Body of pancreas (tissue), 4 donors: Measurements from ENCODE around the gene MB21D2. TPM values are rescaled to one million over a fixed set of nuclear protein-coding genes. Genes with fewer than 3 reads are reported as not detected.

ENCODE experiments used
- ATAC-seq: fragments of 150-250 bp; one replicate; pipeline ENCODE4 v1.9.1; 2016
- DNase-seq, 4 donors: peaks; one replicate each; pipeline ENCODE4 v3.0.0-alpha.2; 2019
- H3K27ac ChIP-seq, 4 donors: fragments of 200-600 bp; sonication (generic); 1 replicate in 3 of 4; 2 replicates in 1 of 4; pipeline versions ENCODE4 v1.5.1 to v1.6.1; 2016 to 2019; ENCODE audit warnings: mild to moderate bottlenecking in 1 of 4, mixed read lengths in 1 of 4, moderate library complexity in 1 of 4
- H3K27me3 ChIP-seq, 2 donors: fragments of 200-600 bp; sonication (generic); one replicate each; pipeline ENCODE4 v1.6.0; 2016; ENCODE audit warnings: mild to moderate bottlenecking in 1 of 2
- H3K36me3 ChIP-seq, 2 donors: fragments of 200-600 bp; sonication (generic); replicated peaks in 1 of 2; 2 replicates each; pipeline ENCODE4 v1.5.1; 2016; ENCODE audit warnings: low read depth in 2 of 2; ENCODE audit not compliant: insufficient read depth in 1 of 2
- H3K4me1 ChIP-seq: fragments of 200-600 bp; sonication (generic); one replicate; pipeline ENCODE4 v1.6.0; 2016
- H3K4me3 ChIP-seq, 2 donors: fragments of 200-600 bp; sonication (generic); 1 replicate in 1 of 2; 2 replicates in 1 of 2; pipeline ENCODE4 v1.5.1; 2016 to 2019
- H3K9me3 ChIP-seq, 3 donors: fragments of 200-600 bp; sonication (generic); 1 replicate in 2 of 3; 2 replicates in 1 of 3; pipeline ENCODE4 v1.5.1; 2016
- POLR2A ChIP-seq, 3 donors: fragments of 450-650 bp; IDR thresholded peaks; one replicate each; pipeline ENCODE4 v1.6.1; 2016; ENCODE audit warnings: antibody characterized with exemption in 3 of 3, mild to moderate bottlenecking in 2 of 3
- WGBS, 2 donors: methylation state at CpG; one replicate each; pipeline ENCODE4 v1.1.5; 2017; 5-methylcytosine and 5-hydroxymethylcytosine counted together
- intact Hi-C: fragments of 100-400 bp; cut with DNase I; formaldehyde crosslinking; loops from one replicate; pipeline ENCODE4 v1.15.1; 2023
- total RNA-seq, 2 donors: library from RNA; depleted of rRNA; stranded (reverse); fragments of >200 nt; gene quantifications; one replicate each; pipeline ENCODE4 v1.1.0, GENCODE V29; 2016
- TF ChIP-seq, protein P1 (sequence below), 7 experiments: fragments of 450-650 bp in 4 of 7; fragments of 200-600 bp in 3 of 7; sonication (generic) in 3 of 7; IDR thresholded peaks; one replicate each; pipeline ENCODE4 v1.5.1; 2016 to 2019; ENCODE audit warnings: antibody characterized with exemption in 7 of 7

The MB21D2 gene
- total RNA-seq, 2 donors from 2014 or later: 0.66 to 1.8 TPM

DNA sequence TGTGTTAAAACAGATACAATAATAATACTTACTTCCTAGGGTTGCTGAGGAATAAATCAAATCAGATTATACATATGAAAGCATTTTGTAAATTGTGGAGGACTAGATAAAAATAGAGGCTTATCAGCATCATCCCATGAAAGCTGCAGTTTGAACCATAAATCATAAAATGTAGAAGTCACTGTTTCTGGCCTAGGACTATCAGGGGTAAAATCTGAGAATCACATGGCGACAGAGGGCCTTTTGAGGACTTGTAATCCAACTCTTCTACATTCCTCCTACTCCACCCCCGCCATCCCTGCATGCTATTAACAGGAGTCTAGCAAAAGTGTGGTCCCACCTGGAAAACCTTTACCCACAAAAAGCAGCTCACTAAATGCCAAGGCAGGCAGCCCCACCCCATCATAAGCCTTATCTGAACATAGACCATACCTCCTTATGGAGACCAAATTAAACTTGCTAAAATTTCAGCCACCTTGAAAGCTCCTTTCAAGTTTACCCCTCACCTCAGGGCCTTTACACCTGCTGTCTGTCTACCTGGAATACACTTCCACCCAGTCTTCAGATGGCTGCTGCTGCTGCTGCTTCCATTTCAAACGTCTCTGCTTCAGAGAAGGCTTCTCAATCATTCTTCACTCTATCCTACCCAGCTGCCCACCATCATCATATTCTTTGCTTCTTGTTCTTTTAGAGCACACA lies 11.5 kb downstream of the MB21D2 start:
- H3K4me3 ChIP-seq: no peak overlapping the region
- H3K9me3 ChIP-seq: no peaks in the 10 kb centered on the region
- DNase-seq (no peak), ATAC-seq (no peak)
- 78 to 83% methylated on average over 3 of the region's 3 CpGs for WGBS, 2 donors
- no peaks in the 10 kb centered on the region for H3K27me3 ChIP-seq
- no peak for TF ChIP-seq POLR2A (IDR thresholded peaks at IDR 0.05)
- TF ChIP-seq, protein P1, sequence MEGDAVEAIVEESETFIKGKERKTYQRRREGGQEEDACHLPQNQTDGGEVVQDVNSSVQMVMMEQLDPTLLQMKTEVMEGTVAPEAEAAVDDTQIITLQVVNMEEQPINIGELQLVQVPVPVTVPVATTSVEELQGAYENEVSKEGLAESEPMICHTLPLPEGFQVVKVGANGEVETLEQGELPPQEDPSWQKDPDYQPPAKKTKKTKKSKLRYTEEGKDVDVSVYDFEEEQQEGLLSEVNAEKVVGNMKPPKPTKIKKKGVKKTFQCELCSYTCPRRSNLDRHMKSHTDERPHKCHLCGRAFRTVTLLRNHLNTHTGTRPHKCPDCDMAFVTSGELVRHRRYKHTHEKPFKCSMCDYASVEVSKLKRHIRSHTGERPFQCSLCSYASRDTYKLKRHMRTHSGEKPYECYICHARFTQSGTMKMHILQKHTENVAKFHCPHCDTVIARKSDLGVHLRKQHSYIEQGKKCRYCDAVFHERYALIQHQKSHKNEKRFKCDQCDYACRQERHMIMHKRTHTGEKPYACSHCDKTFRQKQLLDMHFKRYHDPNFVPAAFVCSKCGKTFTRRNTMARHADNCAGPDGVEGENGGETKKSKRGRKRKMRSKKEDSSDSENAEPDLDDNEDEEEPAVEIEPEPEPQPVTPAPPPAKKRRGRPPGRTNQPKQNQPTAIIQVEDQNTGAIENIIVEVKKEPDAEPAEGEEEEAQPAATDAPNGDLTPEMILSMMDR (IDR thresholded peaks at IDR 0.05): no peak
- intact Hi-C loops: no loop called here
- H3K27ac ChIP-seq: no peak overlapping the region
- no peaks in the 10 kb centered on the region for H3K36me3 ChIP-seq
- H3K4me1 ChIP-seq: no peaks in the 10 kb centered on the region

DNA sequence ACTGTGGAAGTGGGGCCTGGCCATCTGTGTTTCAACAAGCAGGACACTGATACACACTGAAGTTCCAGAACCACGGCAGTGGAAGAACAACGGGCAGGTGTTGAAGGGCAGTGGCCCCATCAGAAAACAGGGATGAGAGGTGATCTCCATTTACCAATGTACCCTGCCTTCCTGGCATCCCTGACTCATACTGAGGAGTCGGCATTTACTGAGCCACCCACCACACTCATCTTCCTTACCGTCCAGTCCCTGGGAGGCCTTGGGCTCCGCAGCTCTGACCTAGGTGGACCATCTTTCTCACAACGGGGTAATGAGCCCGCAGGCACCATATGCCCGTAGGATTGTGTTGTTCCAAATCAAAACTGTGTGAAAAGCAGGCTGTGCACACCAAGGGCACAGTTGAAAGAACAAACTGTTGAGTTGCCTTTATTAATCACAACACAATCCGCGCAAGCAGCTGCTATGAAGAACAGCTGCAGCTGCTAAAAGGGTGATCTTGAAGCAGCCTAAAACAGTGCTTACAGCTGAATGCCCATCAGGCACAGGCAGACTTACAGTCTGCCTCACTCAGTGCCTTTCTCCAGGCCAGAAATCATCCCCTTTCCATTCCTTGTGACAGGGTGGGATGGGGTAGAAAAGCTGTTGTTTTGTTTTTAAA lies 12.9 kb downstream of the MB21D2 start:
- 90 to 92% methylated on average over 10 of the region's 10 CpGs for WGBS, 2 donors
- no peaks in the 10 kb centered on the region for H3K9me3 ChIP-seq
- no peaks in the 10 kb centered on the region for H3K4me1 ChIP-seq
- DNase-seq: no peak
- intact Hi-C loops: no loop called here
- H3K36me3 ChIP-seq: no peaks in the 10 kb centered on the region
- no peak for TF ChIP-seq POLR2A (IDR thresholded peaks at IDR 0.05)
- TF ChIP-seq, protein P1 (IDR thresholded peaks at IDR 0.05): no peak
- no peak overlapping the region for H3K4me3 ChIP-seq
- no peak overlapping the region for H3K27ac ChIP-seq
- ATAC-seq: no peak
- no peaks in the 10 kb centered on the region for H3K27me3 ChIP-seq

DNA sequence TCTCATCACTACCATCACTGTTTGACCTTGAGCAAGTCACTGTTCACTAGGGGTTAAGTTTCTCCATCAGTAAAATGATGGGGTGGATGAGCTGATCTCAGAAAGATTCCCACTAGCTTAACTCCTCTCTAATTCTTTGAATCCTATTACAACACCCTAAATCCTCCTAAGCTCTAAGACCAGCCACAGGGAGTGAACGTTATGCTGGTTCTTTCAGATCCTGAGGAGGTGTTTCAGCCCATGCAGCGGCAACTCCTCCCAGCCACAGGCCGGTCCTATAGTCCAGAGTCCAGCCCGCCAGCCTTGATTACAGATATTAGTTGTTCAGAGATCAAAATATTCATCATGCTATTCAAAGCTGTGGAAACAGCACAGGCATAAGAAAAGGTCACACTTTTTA lies 15.1 kb downstream of the MB21D2 start:
- DNase-seq (no peak), ATAC-seq (no peak)
- intact Hi-C loops: no loop called here
- Histone ChIP-seq H3K4me1 (no peaks in the 10 kb centered on the region), H3K4me3 (no peak overlapping the region), H3K27ac (no peak overlapping the region), H3K27me3 (no peaks in the 10 kb centered on the region), H3K36me3 (no peaks in the 10 kb centered on the region), H3K9me3 (no peaks in the 10 kb centered on the region)
- 48 to 63% methylated on average over 4 of the region's 4 CpGs for WGBS, 2 donors
- no peak for TF ChIP-seq POLR2A (IDR thresholded peaks at IDR 0.05)
- TF ChIP-seq, protein P1 (IDR thresholded peaks at IDR 0.05): no peak

DNA sequence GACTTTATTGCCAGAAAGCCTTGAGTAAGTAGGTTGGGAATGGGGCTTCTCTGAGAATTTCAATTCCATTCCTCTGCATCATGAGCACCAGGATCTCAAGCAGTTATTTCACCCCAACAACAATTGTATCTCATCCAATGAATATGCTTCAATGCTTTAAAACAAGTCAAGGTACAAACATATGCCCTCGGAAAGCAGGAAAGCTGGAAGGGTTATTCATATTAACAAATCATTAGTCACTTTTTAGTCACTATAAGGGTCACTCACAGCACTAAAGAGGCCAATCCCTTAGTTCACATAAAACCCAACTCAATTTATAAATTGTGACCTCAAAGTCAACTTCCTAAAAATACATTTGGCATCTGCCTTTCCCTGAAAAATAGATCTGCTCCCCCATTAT lies 16.2 kb downstream of the MB21D2 start:
- Histone ChIP-seq H3K27ac (no peak overlapping the region), H3K4me3 (no peak overlapping the region), H3K27me3 (no peaks in the 10 kb centered on the region), H3K9me3 (no peaks in the 10 kb centered on the region), H3K4me1 (no peaks in the 10 kb centered on the region), H3K36me3 (no peaks in the 10 kb centered on the region)
- TF ChIP-seq POLR2A (IDR thresholded peaks at IDR 0.05): no peak
- TF ChIP-seq, protein P1 (IDR thresholded peaks at IDR 0.05): no peak
- DNase-seq: no peak
- intact Hi-C loops: no loop called here
- WGBS, 2 donors: 71 to 76% methylated on average over 1 of the region's 1 CpG
- ATAC-seq: no peak
